MCF 10A (cell line): ENCODE measurements around the gene CPNE6. TPM values are rescaled to one million over a fixed set of nuclear protein-coding genes. Genes with fewer than 3 reads are reported as not detected.
"Not testable (repeated sequence)": the region's sequence is repeated elsewhere in the genome, so short reads cannot be mapped to it uniquely, and the experiment has no call there.

Experiments
- Bru-seq: library from RNA; stranded (reverse); fragments of 400-500 nt; gene quantifications from one replicate; lab custom pipeline; 2021; lab: Mats Ljungman, UMichigan
- BruChase-seq, 2 experiments: library from RNA; stranded (reverse); fragments of 400-500 nt; gene quantifications; one replicate each; lab custom pipeline; 2021; lab: Mats Ljungman, UMichigan
- BruUV-seq: library from RNA; stranded (reverse); fragments of 400-500 nt; replicated peaks from 2 replicates; lab custom pipeline; 2021; lab: Mats Ljungman, UMichigan
- CTCF ChIA-PET: fragments of 300-600 bp; sonication (Branson Sonifier 250); formaldehyde crosslinking; extraction: SDS; loops from one replicate; lab custom pipeline; 2021; ENCODE audit warnings: antibody characterized with exemption, inconsistent platforms; lab: Yijun Ruan, JAX
- POLR2A ChIA-PET: fragments of 300-600, 350-650 bp; sonication (Branson Sonifier 250); formaldehyde crosslinking; extraction: SDS; loops from one replicate; lab custom pipeline; 2020; ENCODE audit warnings: antibody characterized with exemption, inconsistent platforms; lab: Yijun Ruan, JAX
- DNase-seq: peaks from one replicate; pipeline ENCODE4 v3.0.0-alpha.2; 2018; ENCODE audit not compliant: unreplicated experiment
- H3K27ac Mint-ChIP-seq: one replicate; pipeline ENCODE4 v1.8.0; 2022; ENCODE audit warnings: mild to moderate bottlenecking, low read depth, mixed read lengths; ENCODE audit not compliant: unreplicated experiment
- H3K27me3 Mint-ChIP-seq: one replicate; pipeline ENCODE4 v1.8.0; 2022; ENCODE audit warnings: mixed read lengths; ENCODE audit not compliant: insufficient read depth, unreplicated experiment
- H3K36me3 Mint-ChIP-seq: one replicate; pipeline ENCODE4 v1.8.0; 2022; ENCODE audit warnings: mild to moderate bottlenecking, moderate library complexity, mixed read lengths; ENCODE audit not compliant: insufficient read depth, unreplicated experiment
- H3K4me1 Mint-ChIP-seq: one replicate; pipeline ENCODE4 v1.8.0; 2022; ENCODE audit warnings: mixed read lengths; ENCODE audit not compliant: insufficient read depth, unreplicated experiment
- H3K4me3 Mint-ChIP-seq: one replicate; pipeline ENCODE4 v1.8.0; 2022; ENCODE audit warnings: mild to moderate bottlenecking, moderate library complexity, mixed read lengths; ENCODE audit not compliant: unreplicated experiment
- H3K9me3 Mint-ChIP-seq: one replicate; pipeline ENCODE4 v1.8.0; 2022; ENCODE audit warnings: mixed read lengths; ENCODE audit not compliant: unreplicated experiment
- intact Hi-C: fragments of 100-400 bp; cut with micrococcal nuclease; formaldehyde crosslinking; loops from 2 replicates; pipeline ENCODE4 v1.14.1; 2022
- long read RNA-seq: library from polyadenylated mRNA; stranded (forward); transcript quantifications from one replicate; pipeline ENCODE4 v2.0.0, GENCODE V29; 2022
- total RNA-seq: library from RNA; stranded (reverse); gene quantifications from 2 replicates; pipeline ENCODE4 v1.2.3, GENCODE V29; 2022
- TF ChIP-seq, protein P1 (sequence below): fragments of 200-600 bp; IDR thresholded peaks from one replicate; pipeline ENCODE4 v1.8.0; 2022; ENCODE audit warnings: antibody characterized with exemption, mild to moderate bottlenecking; ENCODE audit not compliant: unreplicated experiment

CPNE6 gene
- total RNA-seq (not detected in 2 replicates), Bru-seq, nascent RNA (not detected), BruChase-seq, experiment 1, labeled RNA remaining after a 6-hour chase (not detected), BruChase-seq, experiment 2, labeled RNA remaining after a 2-hour chase (not detected)
- long read RNA-seq, result 0 reads

DNA sequence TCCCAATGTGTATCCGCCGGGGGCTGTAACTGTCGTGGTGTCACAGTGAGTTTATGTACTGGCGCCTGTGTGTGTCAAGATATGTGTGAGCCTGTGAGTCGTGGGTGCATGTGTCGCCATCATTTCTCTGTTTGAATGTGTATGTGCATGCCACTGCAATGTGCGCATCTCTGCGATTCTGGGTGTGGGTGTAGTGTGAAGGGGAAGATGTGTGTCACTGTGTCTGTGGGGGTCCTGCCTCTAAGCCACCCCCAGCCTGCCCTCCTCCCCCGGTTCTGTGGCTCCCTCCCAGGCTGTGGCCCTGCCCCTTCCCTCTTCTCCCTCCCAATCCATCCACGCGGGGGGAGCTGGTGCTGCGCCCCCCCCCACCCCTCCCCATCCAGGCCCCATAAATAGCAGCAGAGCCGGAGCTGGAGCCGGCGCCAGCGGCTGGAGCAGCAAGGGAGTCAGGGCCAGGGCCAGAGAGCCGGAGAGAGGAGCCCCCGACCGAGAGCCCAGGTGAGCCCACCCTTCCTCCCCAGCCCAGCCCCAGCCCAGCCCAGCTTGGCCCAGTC lies at the start of gene CPNE6:
TSS of gene CPNE6 (plus strand) at position 419 of the 554 bp plus-strand sequence. CDS start 1,375 bp downstream, outside the sequence.
- ChIA-PET POLR2A (no interaction called here), CTCF (interaction anchor here (1.1 to 1.5 kb wide), 2 partner anchors 14 to 57 kb away, joined by 3 to 5 read pairs; no protein-coding TSS in a partner anchor)
- Mint-ChIP-seq H3K4me1 (no peaks in the 10 kb centered on the region), H3K9me3 (no peaks in the 10 kb centered on the region), H3K27ac (no peak within 1 kb of the TSS), H3K36me3 (no peaks in the 10 kb centered on the region), H3K27me3 (peaks cover 61% of the 10 kb centered on the region), H3K4me3 (no peak within 1 kb of the TSS)
- TF ChIP-seq, protein P1, sequence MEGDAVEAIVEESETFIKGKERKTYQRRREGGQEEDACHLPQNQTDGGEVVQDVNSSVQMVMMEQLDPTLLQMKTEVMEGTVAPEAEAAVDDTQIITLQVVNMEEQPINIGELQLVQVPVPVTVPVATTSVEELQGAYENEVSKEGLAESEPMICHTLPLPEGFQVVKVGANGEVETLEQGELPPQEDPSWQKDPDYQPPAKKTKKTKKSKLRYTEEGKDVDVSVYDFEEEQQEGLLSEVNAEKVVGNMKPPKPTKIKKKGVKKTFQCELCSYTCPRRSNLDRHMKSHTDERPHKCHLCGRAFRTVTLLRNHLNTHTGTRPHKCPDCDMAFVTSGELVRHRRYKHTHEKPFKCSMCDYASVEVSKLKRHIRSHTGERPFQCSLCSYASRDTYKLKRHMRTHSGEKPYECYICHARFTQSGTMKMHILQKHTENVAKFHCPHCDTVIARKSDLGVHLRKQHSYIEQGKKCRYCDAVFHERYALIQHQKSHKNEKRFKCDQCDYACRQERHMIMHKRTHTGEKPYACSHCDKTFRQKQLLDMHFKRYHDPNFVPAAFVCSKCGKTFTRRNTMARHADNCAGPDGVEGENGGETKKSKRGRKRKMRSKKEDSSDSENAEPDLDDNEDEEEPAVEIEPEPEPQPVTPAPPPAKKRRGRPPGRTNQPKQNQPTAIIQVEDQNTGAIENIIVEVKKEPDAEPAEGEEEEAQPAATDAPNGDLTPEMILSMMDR, result no peak
- no peak for DNase-seq
- intact Hi-C loops, result no loop called here
- BruUV-seq, result no TSS peak

DNA sequence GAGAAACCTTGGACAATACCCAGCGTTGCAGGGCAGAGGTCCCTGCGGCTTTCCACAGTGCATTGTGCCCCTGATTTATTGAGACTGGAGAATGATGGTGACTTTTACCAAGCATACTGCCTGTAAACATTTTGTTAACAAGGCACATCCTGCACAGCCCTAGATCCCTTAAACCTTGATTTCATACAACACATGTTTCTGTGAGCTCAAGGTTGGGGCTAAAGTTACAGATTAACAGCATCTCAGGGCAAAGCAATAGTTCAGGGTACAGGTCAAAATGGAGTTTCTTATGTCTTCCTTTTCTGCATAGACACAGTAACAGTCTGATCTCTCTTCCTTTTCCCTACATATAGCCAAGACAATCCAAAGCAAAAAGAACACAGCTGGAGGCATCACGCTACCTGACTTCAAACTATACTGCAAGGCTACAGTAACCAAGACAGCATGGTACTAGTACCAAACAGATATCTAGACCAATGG lies 46.4 kb upstream of the CPNE6 start:
- H3K4me1 Mint-ChIP-seq, CTCF ChIA-PET, H3K36me3 Mint-ChIP-seq, DNase-seq, H3K9me3 Mint-ChIP-seq, H3K4me3 Mint-ChIP-seq, BruUV-seq, POLR2A ChIA-PET, H3K27ac Mint-ChIP-seq, intact Hi-C loops: not testable (repeated sequence)
- peaks cover 37% of the 10 kb centered on the region for H3K27me3 Mint-ChIP-seq

DNA sequence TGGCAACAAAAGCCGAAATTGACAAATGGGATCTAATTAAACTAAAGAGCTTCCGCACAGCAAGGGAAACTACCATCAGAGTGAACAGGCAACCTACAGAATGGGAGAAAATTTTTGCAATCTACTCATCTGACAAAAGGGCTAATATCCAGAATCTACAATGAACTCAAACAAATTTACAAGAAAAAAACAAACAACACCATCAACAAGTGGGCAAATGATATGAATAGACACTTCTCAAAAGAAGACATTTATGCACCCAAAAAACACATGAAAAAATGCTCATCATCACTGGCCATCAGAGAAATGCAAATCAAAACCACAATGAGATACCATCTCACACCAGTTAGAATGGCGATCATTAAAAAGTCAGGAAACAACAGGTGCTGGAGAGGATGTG lies 41.7 kb upstream of the CPNE6 start:
- intact Hi-C loops, CTCF ChIA-PET, H3K4me1 Mint-ChIP-seq, H3K36me3 Mint-ChIP-seq, H3K27ac Mint-ChIP-seq, POLR2A ChIA-PET, DNase-seq, BruUV-seq, H3K9me3 Mint-ChIP-seq, H3K4me3 Mint-ChIP-seq: not testable (repeated sequence)
- peaks cover 27% of the 10 kb centered on the region for H3K27me3 Mint-ChIP-seq

DNA sequence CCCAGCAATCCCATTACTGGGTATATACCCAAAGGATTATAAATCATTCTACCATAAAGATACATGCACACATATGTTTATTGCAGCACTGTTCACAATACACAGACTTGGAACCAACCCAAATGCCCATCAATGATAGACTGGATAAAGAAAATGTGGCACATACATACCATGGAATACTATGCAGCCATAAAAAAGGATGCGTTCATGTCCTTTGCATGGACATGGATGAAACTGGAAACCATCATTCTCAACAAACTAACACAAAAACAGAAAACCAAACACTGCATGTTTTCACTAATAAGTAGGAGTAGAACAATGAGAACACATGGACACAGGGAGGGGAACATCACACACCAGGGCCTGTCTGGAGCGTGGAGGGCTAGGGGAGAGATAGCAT lies 40.0 kb upstream of the CPNE6 start:
- POLR2A ChIA-PET, result interaction anchor here (0.9 kb wide), 1 partner anchor 50 kb away, joined by 3 read pairs; no protein-coding TSS in a partner anchor
- Mint-ChIP-seq H3K4me1 (peaks cover 11% of the 10 kb centered on the region), H3K27me3 (peaks cover 21% of the 10 kb centered on the region)
- H3K4me3 Mint-ChIP-seq, intact Hi-C loops, BruUV-seq, DNase-seq, H3K27ac Mint-ChIP-seq, CTCF ChIA-PET, H3K9me3 Mint-ChIP-seq, H3K36me3 Mint-ChIP-seq: not testable (repeated sequence)

DNA sequence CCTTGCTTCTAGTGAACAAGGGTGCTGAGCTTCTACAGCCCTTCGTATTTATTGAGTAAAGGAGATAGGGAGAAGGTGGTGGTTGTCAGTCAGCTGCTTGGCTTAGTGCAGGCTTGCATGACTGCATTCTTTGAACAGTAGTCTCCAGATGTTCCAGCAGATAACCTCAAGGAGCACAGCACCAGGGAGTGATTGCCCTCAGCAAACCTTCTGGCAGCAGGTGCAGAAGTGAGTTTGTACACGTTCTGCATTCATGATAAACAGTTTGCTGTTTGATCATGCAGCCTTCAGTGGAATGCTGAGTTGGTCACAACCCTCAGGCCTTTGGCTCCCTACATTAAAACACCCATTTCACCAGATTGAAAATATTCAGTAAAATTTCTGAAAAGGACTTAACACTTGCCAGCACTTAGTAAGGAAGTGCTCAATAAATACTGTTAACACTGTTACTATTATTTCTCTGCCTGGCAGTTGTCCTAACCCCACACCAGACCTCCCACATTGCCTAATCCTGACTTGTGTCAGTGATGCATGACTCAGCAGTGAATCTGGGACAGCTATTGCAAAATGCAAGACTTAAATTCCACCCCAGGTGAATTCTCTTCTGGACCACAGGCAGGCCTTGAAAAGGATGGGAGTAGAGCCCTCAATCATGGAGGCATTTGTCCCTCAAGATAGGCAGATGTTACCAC lies 38.5 kb upstream of the CPNE6 start:
- H3K27me3 Mint-ChIP-seq, result peaks cover 6% of the 10 kb centered on the region
- intact Hi-C loops, result no loop called here
- TF ChIP-seq, protein P1, result no peak
- H3K4me3 Mint-ChIP-seq, result no peak overlapping the region
- H3K36me3 Mint-ChIP-seq, result no peaks in the 10 kb centered on the region
- peak; percentile 91 for DNase-seq
- POLR2A ChIA-PET, result interaction anchor here (0.5 to 0.9 kb wide), 3 partner anchors 14 to 1051 kb away, joined by 3 read pairs; partner anchors contain the start of gene AJUBA
- peaks cover 11% of the 10 kb centered on the region for H3K4me1 Mint-ChIP-seq
- no peak overlapping the region for H3K27ac Mint-ChIP-seq
- H3K9me3 Mint-ChIP-seq, result peaks cover under 1% of the 10 kb centered on the region
- BruUV-seq, result no TSS peak
- CTCF ChIA-PET, result interaction anchor here (0.6 to 1.4 kb wide), 4 partner anchors 19 to 1133 kb away, joined by 3 read pairs; partner anchors contain the start of gene CARMIL3

DNA sequence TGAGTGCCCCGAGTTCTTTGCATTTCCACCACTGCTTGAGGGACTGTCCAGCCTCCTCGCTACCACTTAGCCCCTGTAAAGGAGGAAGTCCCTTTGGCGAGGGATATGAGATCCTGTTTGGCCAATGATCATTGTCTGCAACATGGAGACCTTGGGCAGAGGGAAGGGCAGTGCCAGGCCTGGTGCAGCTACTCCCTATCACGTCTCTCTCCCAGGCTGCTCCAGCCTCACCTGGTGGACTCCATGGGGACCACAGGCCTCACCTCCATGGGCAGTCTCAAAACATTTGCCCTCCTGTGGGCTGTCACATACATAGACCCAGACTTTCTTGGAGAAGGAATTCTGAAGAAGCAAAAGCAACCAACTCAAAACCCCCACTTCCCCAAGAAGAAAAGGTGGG lies 35.6 kb upstream of the CPNE6 start:
- POLR2A ChIA-PET, result interaction anchor here (0.5 to 1.5 kb wide), 2 partner anchors 46 to 245 kb away, joined by 4 to 5 read pairs; partner anchors contain the start of gene DHRS4L2
- DNase-seq, H3K27ac Mint-ChIP-seq, H3K27me3 Mint-ChIP-seq, H3K9me3 Mint-ChIP-seq, BruUV-seq, H3K36me3 Mint-ChIP-seq: not testable (repeated sequence)
- H3K4me1 Mint-ChIP-seq, result peaks cover 11% of the 10 kb centered on the region
- peak overlapping the region; percentile 76 for H3K4me3 Mint-ChIP-seq
- intact Hi-C loops, result loop anchor here (1.0 to 5.0 kb wide), 2 partner anchors 21 to 48 kb away; partner anchors contain the start of gene DHRS4L2
- CTCF ChIA-PET, result interaction anchor here (0.6 to 1.4 kb wide), 8 partner anchors 10 to 82 kb away, joined by 3 to 6 read pairs (median 4); no protein-coding TSS in a partner anchor
